GM23338 (cell line): Measurements from ENCODE around the gene ACP6. TPM values are rescaled to one million over a fixed set of nuclear protein-coding genes. Genes with fewer than 3 reads are reported as not detected.

Source experiments
- ATAC-seq: fragments of 200-7000 bp; cut with Tn5 transposase; 3 replicates; pipeline ENCODE4 v1.9.1; 2020
- DNase-seq: peaks from one replicate; pipeline ENCODE4 v3.0.0-alpha.2; 2015; ENCODE audit warnings: low spot score
- H2AFZ ChIP-seq: fragments of 200-600 bp; sonication (generic); 2 replicates; pipeline ENCODE4 v1.8.0; 2016; ENCODE audit warnings: antibody characterized with exemption, mild to moderate bottlenecking, moderate library complexity
- H3F3A ChIP-seq: fragments of 200-600 bp; sonication (generic); replicated peaks from 2 replicates; pipeline ENCODE4 v1.8.0; 2017; ENCODE audit warnings: antibody characterized with exemption, mixed run types, low read depth
- H3K27ac ChIP-seq: fragments of 200-600 bp; sonication (generic); 2 replicates; pipeline ENCODE4 v1.6.1; 2016; ENCODE audit warnings: low read depth
- H3K27me3 ChIP-seq: fragments of 200-600 bp; sonication (generic); 2 replicates; pipeline ENCODE4 v1.8.0; 2016; ENCODE audit warnings: mild to moderate bottlenecking, mixed run types, moderate library complexity; ENCODE audit not compliant: insufficient read depth
- H3K36me3 ChIP-seq: fragments of 200-600 bp; sonication (generic); 2 replicates; pipeline ENCODE4 v1.8.0; 2016; ENCODE audit warnings: mild to moderate bottlenecking; ENCODE audit not compliant: insufficient read depth
- H3K4me1 ChIP-seq: fragments of 200-600 bp; sonication (generic); 2 replicates; pipeline ENCODE4 v1.8.0; 2016; ENCODE audit warnings: mild to moderate bottlenecking, moderate library complexity; ENCODE audit not compliant: insufficient read depth
- H3K4me2 ChIP-seq: fragments of 200-600 bp; sonication (generic); 2 replicates; pipeline ENCODE4 v1.7.1; 2017; ENCODE audit warnings: mixed run types
- H3K4me3 ChIP-seq: fragments of 200-600 bp; sonication (generic); 2 replicates; pipeline ENCODE4 v1.6.1; 2016; ENCODE audit warnings: mixed run types
- H3K79me2 ChIP-seq: fragments of 200-600 bp; sonication (generic); replicated peaks from 2 replicates; pipeline ENCODE4 v1.8.0; 2017; ENCODE audit warnings: mild to moderate bottlenecking; ENCODE audit not compliant: insufficient read depth
- H3K9me2 ChIP-seq: fragments of 200-600 bp; sonication (generic); 2 replicates; pipeline ENCODE4 v1.8.0; 2017; ENCODE audit not compliant: insufficient read depth
- H4K20me1 ChIP-seq: fragments of 200-600 bp; sonication (generic); replicated peaks from 2 replicates; pipeline ENCODE4 v1.8.0; 2017; ENCODE audit warnings: mild to moderate bottlenecking; ENCODE audit not compliant: insufficient read depth
- H3K27ac Mint-ChIP-seq: 2 replicates; pipeline ENCODE4 v1.8.0; 2020; ENCODE audit warnings: inconsistent platforms, mild to moderate bottlenecking, moderate library complexity, mixed read lengths
- H3K27me3 Mint-ChIP-seq: 3 replicates; pipeline ENCODE4 v1.8.0; 2022; ENCODE audit warnings: low read depth, mild to moderate bottlenecking, moderate library complexity, mixed read lengths, inconsistent platforms; ENCODE audit not compliant: insufficient read depth, poor library complexity
- H3K36me3 Mint-ChIP-seq: 3 replicates; pipeline ENCODE4 v1.8.0; 2021; ENCODE audit warnings: low read depth, mild to moderate bottlenecking, inconsistent platforms, moderate library complexity, mixed read lengths
- H3K4me1 Mint-ChIP-seq: 3 replicates; pipeline ENCODE4 v1.8.0; 2020; ENCODE audit warnings: mild to moderate bottlenecking, inconsistent platforms, mixed read lengths
- H3K4me3 Mint-ChIP-seq: 3 replicates; pipeline ENCODE4 v1.8.0; 2021; ENCODE audit warnings: moderate library complexity, mild to moderate bottlenecking, inconsistent platforms, mixed read lengths
- H3K9me3 Mint-ChIP-seq: 3 replicates; pipeline ENCODE4 v1.8.0; 2020; ENCODE audit warnings: moderate library complexity, mild to moderate bottlenecking, inconsistent platforms, mixed read lengths
- CREB1 ChIP-seq: fragments of 250-450 bp; sonication (Bioruptor Pico); IDR thresholded peaks from 2 replicates; pipeline ENCODE4 v1.5.0; 2020; ENCODE audit warnings: low read depth, mild to moderate bottlenecking, moderate library complexity
- JUNB ChIP-seq: IDR thresholded peaks from one replicate; pipeline ENCODE4 v1.6.1; 2016; ENCODE audit warnings: antibody characterized with exemption; ENCODE audit not compliant: unreplicated experiment
- NANOG ChIP-seq: IDR thresholded peaks from 2 replicates; pipeline ENCODE4 v1.6.1; 2016; ENCODE audit warnings: antibody characterized with exemption, borderline replicate concordance
- POLR2AphosphoS5 ChIP-seq: IDR thresholded peaks from 2 replicates; pipeline ENCODE4 v1.6.1; 2016; ENCODE audit warnings: antibody characterized with exemption, low read depth
- ZNF331 ChIP-seq: fragments of 250-450 bp; sonication (Bioruptor Pico); IDR thresholded peaks from 2 replicates; pipeline ENCODE4 v1.5.0; 2020; ENCODE audit warnings: low read depth, mild to moderate bottlenecking, moderate library complexity
- ZNF462 ChIP-seq: fragments of 250-450 bp; sonication (Bioruptor Pico); IDR thresholded peaks from 2 replicates; pipeline ENCODE4 v1.5.0; 2020; ENCODE audit warnings: mild to moderate bottlenecking, moderate library complexity
- polyA plus RNA-seq: library from polyadenylated mRNA; unstranded; fragments of >200 nt; fragmentation: Nextera tagmentation; extraction: Ambion mirVana; gene quantifications from 2 replicates; pipeline ENCODE4 v1.2.1, GENCODE V29; 2016
- total RNA-seq: library from RNA; depleted of rRNA; stranded (reverse); fragments of >200 nt; shearing (Covaris generic); gene quantifications from 2 replicates; pipeline ENCODE4 v1.2.3, GENCODE V29; 2014
- TF ChIP-seq, protein P1 (sequence below): IDR thresholded peaks from one replicate; pipeline ENCODE4 v1.6.1; 2018; ENCODE audit warnings: antibody characterized with exemption; ENCODE audit not compliant: unreplicated experiment
- TF ChIP-seq, protein P2 (sequence below), 2 experiments: fragments of 200-600 bp in 1 of 2; sonication (generic) in 1 of 2; conservative IDR thresholded peaks; 2 replicates each; pipeline versions ENCODE4 v1.5.1 to v1.6.1; 2016 to 2017; ENCODE audit warnings: antibody characterized with exemption in 2 of 2, low read depth in 2 of 2, mild to moderate bottlenecking in 2 of 2, moderate library complexity in 1 of 2
- TF ChIP-seq, protein P3 (sequence below): IDR thresholded peaks from 2 replicates; pipeline ENCODE4 v1.6.1; 2016; ENCODE audit warnings: antibody characterized with exemption

Gene ACP6
- total and polyA plus RNA-seq, 2 experiments from 2014 or later = 20.6 to 26.5 TPM

GRCh38 chr1:147611021-147611426 is 59.3 kb downstream of the ACP6 start:
- H3K9me3 Mint-ChIP-seq = no peaks in the 10 kb centered on the region
- peaks cover 80% of the 10 kb centered on the region for H3K36me3 Mint-ChIP-seq
- H4K20me1 ChIP-seq = 0 out of 2 replicates have a peak, but pooled peaks cover 12% of the 10 kb centered on the region
- H3K4me1 Mint-ChIP-seq = peaks cover 14% of the 10 kb centered on the region
- H3K4me1 ChIP-seq = peaks cover 14% of the 10 kb centered on the region
- no peak for DNase-seq
- H3K9me2 ChIP-seq = no peaks in the 10 kb centered on the region
- peaks cover 28% of the 10 kb centered on the region for H3K36me3 ChIP-seq
- H3K27me3 Mint-ChIP-seq = peaks cover 2% of the 10 kb centered on the region
- H3K4me3 ChIP-seq = no peak overlapping the region
- H3K27ac Mint-ChIP-seq = no peak overlapping the region; the same call in 1 of the 2 replicates
- no peaks in the 10 kb centered on the region for H3K27me3 ChIP-seq
- H3F3A ChIP-seq = no peaks in the 10 kb centered on the region
- no peak overlapping the region for H3K27ac ChIP-seq
- H3K4me2 ChIP-seq = peak overlapping the region; percentile 11; the same call in 1 of the 2 replicates
- no peak overlapping the region for H2AFZ ChIP-seq
- peak; percentile 52 for ATAC-seq
- 0 out of 2 replicates have a peak, but pooled peaks cover 4% of the 10 kb centered on the region for H3K79me2 ChIP-seq
- no peak for TF ChIP-seq POLR2AphosphoS5
- TF ChIP-seq, protein P1, sequence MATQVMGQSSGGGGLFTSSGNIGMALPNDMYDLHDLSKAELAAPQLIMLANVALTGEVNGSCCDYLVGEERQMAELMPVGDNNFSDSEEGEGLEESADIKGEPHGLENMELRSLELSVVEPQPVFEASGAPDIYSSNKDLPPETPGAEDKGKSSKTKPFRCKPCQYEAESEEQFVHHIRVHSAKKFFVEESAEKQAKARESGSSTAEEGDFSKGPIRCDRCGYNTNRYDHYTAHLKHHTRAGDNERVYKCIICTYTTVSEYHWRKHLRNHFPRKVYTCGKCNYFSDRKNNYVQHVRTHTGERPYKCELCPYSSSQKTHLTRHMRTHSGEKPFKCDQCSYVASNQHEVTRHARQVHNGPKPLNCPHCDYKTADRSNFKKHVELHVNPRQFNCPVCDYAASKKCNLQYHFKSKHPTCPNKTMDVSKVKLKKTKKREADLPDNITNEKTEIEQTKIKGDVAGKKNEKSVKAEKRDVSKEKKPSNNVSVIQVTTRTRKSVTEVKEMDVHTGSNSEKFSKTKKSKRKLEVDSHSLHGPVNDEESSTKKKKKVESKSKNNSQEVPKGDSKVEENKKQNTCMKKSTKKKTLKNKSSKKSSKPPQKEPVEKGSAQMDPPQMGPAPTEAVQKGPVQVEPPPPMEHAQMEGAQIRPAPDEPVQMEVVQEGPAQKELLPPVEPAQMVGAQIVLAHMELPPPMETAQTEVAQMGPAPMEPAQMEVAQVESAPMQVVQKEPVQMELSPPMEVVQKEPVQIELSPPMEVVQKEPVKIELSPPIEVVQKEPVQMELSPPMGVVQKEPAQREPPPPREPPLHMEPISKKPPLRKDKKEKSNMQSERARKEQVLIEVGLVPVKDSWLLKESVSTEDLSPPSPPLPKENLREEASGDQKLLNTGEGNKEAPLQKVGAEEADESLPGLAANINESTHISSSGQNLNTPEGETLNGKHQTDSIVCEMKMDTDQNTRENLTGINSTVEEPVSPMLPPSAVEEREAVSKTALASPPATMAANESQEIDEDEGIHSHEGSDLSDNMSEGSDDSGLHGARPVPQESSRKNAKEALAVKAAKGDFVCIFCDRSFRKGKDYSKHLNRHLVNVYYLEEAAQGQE = no peak
- TF ChIP-seq JUNB = no peak
- no peak for TF ChIP-seq ZNF331 (CRISPR knock-in tag)
- TF ChIP-seq NANOG = no peak
- no peak for TF ChIP-seq CREB1 (CRISPR knock-in tag)
- TF ChIP-seq, protein P2, sequence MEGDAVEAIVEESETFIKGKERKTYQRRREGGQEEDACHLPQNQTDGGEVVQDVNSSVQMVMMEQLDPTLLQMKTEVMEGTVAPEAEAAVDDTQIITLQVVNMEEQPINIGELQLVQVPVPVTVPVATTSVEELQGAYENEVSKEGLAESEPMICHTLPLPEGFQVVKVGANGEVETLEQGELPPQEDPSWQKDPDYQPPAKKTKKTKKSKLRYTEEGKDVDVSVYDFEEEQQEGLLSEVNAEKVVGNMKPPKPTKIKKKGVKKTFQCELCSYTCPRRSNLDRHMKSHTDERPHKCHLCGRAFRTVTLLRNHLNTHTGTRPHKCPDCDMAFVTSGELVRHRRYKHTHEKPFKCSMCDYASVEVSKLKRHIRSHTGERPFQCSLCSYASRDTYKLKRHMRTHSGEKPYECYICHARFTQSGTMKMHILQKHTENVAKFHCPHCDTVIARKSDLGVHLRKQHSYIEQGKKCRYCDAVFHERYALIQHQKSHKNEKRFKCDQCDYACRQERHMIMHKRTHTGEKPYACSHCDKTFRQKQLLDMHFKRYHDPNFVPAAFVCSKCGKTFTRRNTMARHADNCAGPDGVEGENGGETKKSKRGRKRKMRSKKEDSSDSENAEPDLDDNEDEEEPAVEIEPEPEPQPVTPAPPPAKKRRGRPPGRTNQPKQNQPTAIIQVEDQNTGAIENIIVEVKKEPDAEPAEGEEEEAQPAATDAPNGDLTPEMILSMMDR (conservative IDR thresholded peaks at IDR 0.05; ENCODE audit: low read depth in 2 of 2) = no peak
- no peak for TF ChIP-seq ZNF462
- TF ChIP-seq, protein P3, sequence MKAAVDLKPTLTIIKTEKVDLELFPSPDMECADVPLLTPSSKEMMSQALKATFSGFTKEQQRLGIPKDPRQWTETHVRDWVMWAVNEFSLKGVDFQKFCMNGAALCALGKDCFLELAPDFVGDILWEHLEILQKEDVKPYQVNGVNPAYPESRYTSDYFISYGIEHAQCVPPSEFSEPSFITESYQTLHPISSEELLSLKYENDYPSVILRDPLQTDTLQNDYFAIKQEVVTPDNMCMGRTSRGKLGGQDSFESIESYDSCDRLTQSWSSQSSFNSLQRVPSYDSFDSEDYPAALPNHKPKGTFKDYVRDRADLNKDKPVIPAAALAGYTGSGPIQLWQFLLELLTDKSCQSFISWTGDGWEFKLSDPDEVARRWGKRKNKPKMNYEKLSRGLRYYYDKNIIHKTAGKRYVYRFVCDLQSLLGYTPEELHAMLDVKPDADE = no peak
- no peak overlapping the region for H3K4me3 Mint-ChIP-seq
